BJ (cell line): ENCODE data around the gene PEG3. TPM values are rescaled to one million over a fixed set of nuclear protein-coding genes. Genes with fewer than 3 reads are reported as not detected.
"Not testable (repeated sequence)": the region's sequence is repeated elsewhere in the genome, so short reads cannot be mapped to it uniquely, and the experiment has no call there.

Experiments
- CTCF ChIA-PET: fragments of 350-600 bp; formaldehyde crosslinking; extraction: SDS; loops from one replicate; lab custom pipeline; 2021; ENCODE audit warnings: antibody characterized with exemption, inconsistent platforms; lab: Yijun Ruan, JAX
- POLR2A ChIA-PET: fragments of 300-600 bp; sonication (Branson Sonifier 250); formaldehyde crosslinking; extraction: SDS; loops from one replicate; lab custom pipeline; 2021; ENCODE audit warnings: antibody characterized with exemption; lab: Charles Lee
- DNase-seq: peaks from one replicate; pipeline ENCODE4 v3.0.0-alpha.2; 2011; ENCODE audit warnings: low read depth
- H3K27me3 ChIP-seq: 2 replicates; pipeline ENCODE4 v1.6.0; 2011; ENCODE audit warnings: low read length; ENCODE audit not compliant: control insufficient read depth, insufficient read depth
- H3K36me3 ChIP-seq: 2 replicates; pipeline ENCODE4 v1.5.1; 2011; ENCODE audit warnings: low read length; ENCODE audit not compliant: control insufficient read depth, insufficient read depth
- H3K4me3 ChIP-seq: 2 replicates; pipeline ENCODE4 v1.5.1; 2011; ENCODE audit warnings: low read depth, mild to moderate bottlenecking, control low read depth, low read length
- polyA plus RNA-seq: library from polyadenylated mRNA; depleted of rRNA; stranded (reverse); fragments of >200 nt; gene quantifications from 2 replicates; pipeline ENCODE4 v1.2.3, GENCODE V29; 2011
- TF ChIP-seq, protein P1 (sequence below): IDR thresholded peaks from 2 replicates; pipeline ENCODE4 v1.5.1; 2011; ENCODE audit warnings: low read depth, mild to moderate bottlenecking, control low read depth, inconsistent platforms, low read length, moderate library complexity; ENCODE audit not compliant: insufficient read depth

Gene PEG3
- polyA plus RNA-seq, 1 experiment: 0.04 TPM

DNA sequence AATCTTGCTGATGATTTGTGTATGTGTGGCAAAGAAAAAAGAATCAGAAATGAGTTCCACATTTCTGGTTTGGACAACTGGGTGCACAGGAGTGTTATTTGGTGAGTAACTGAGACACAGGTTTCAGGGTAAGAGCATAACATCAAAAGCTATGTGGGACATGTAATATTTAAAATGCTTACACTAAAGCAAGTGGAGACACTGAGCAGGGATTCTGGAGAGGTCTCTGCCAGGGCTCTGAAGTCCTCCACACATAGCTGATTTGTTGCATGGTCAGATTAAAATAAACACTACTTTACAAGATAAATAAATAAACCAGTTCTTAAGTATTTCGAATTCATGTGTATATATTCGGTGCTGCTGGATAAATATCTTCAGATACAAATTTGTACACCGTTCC, 16.3 kb upstream of the PEG3 start:
- H3K27me3 ChIP-seq: no peaks in the 10 kb centered on the region
- TF ChIP-seq, protein P1, sequence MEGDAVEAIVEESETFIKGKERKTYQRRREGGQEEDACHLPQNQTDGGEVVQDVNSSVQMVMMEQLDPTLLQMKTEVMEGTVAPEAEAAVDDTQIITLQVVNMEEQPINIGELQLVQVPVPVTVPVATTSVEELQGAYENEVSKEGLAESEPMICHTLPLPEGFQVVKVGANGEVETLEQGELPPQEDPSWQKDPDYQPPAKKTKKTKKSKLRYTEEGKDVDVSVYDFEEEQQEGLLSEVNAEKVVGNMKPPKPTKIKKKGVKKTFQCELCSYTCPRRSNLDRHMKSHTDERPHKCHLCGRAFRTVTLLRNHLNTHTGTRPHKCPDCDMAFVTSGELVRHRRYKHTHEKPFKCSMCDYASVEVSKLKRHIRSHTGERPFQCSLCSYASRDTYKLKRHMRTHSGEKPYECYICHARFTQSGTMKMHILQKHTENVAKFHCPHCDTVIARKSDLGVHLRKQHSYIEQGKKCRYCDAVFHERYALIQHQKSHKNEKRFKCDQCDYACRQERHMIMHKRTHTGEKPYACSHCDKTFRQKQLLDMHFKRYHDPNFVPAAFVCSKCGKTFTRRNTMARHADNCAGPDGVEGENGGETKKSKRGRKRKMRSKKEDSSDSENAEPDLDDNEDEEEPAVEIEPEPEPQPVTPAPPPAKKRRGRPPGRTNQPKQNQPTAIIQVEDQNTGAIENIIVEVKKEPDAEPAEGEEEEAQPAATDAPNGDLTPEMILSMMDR: no peak
- no peak for DNase-seq
- CTCF ChIA-PET: interaction anchor here (1.6 kb wide), 1 partner anchor 13 kb away, joined by 3 read pairs; no protein-coding TSS in a partner anchor
- H3K36me3 ChIP-seq: no peaks in the 10 kb centered on the region
- H3K4me3 ChIP-seq: no peak overlapping the region
- POLR2A ChIA-PET: no interaction called here

DNA sequence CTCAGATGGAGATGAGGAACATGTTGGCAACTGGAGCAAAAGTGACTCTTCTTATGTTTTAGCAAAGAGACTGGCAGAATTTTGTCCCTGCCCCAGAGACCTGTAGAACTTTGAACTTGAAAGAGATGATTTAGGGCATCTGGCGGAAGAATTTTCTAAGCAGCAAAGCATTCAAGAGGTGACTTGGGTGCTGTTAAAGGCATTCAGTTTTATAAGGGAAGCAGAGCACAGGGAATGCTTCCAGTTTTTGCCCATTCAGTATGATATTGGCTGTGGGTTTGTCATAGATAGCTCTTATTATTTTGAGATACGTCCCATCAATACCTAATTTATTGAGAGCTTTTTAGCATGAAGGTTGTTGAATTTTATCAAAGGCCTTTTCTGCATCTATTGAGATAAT, 11.8 kb upstream of the PEG3 start:
- H3K27me3 ChIP-seq, CTCF ChIA-PET, H3K4me3 ChIP-seq, DNase-seq, POLR2A ChIA-PET, H3K36me3 ChIP-seq: not testable (repeated sequence)

DNA sequence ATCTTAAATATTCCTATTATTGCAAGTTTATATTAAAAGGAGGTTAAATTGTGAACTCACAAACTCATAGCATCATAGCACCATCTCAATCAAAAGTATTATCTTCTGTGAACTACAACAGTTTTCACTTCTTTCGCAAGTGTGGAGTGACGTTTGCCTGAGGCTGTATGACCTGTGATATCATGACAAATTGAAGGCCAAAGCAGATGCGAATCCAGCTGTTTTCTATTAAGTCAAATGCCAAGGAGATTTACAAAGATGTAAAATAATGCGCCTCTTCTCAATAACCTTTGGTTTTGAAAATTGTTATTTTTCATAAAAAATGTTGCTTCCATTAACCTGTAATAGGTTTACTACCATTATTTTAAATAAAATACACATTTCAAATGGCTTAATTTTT, 7.6 kb upstream of the PEG3 start:
- Histone ChIP-seq H3K27me3 (no peaks in the 10 kb centered on the region), H3K36me3 (no peaks in the 10 kb centered on the region), H3K4me3 (no peak overlapping the region)
- ChIA-PET CTCF (no interaction called here), POLR2A (no interaction called here)
- DNase-seq: no peak
- TF ChIP-seq, protein P1: no peak

DNA sequence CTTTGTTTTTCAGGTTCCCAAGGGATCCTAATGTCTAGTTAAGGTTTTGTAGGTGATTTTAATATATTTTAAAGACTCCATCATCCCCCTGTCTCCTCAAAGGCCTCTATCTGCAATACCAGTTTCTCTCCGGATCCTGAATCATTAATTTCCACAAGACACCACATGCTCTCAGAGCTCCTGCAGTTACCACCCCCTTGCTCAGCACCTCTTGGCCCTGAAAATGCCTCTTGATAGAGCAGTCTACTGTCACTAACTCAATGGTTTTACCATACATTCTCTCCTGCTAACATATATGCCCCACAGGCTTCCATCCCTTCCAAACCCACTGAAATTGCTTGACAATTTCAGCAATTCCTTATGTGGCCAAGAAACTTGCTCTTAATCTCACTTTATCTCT, 1.9 kb upstream of the PEG3 start:
- CTCF ChIA-PET: no interaction called here
- TF ChIP-seq, protein P1: no peak
- no peaks in the 10 kb centered on the region for H3K27me3 ChIP-seq
- POLR2A ChIA-PET: no interaction called here
- H3K4me3 ChIP-seq: no peak overlapping the region
- no peaks in the 10 kb centered on the region for H3K36me3 ChIP-seq
- DNase-seq: no peak

DNA sequence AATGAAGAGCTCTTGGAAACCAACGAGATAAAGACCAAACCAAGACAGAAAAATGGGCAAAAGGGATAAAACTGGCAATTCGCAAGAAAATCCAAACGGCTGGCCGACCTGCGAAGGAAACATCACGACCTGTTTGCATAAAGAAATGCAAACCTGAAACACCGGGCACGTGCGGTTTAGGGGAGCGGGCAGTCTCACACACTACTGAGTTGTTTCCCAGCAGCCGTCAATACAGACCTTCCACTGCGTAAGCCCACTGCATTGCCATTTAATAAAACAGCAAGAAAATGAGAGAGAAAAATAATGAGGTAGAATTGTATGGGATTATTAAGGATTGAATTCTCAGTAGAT, 642 bp upstream of the PEG3 start:
- Histone ChIP-seq H3K4me3 (no peak overlapping the region), H3K27me3 (no peaks in the 10 kb centered on the region), H3K36me3 (no peaks in the 10 kb centered on the region)
- TF ChIP-seq, protein P1: no peak
- POLR2A ChIA-PET: no interaction called here
- CTCF ChIA-PET: no interaction called here
- DNase-seq: no peak

DNA sequence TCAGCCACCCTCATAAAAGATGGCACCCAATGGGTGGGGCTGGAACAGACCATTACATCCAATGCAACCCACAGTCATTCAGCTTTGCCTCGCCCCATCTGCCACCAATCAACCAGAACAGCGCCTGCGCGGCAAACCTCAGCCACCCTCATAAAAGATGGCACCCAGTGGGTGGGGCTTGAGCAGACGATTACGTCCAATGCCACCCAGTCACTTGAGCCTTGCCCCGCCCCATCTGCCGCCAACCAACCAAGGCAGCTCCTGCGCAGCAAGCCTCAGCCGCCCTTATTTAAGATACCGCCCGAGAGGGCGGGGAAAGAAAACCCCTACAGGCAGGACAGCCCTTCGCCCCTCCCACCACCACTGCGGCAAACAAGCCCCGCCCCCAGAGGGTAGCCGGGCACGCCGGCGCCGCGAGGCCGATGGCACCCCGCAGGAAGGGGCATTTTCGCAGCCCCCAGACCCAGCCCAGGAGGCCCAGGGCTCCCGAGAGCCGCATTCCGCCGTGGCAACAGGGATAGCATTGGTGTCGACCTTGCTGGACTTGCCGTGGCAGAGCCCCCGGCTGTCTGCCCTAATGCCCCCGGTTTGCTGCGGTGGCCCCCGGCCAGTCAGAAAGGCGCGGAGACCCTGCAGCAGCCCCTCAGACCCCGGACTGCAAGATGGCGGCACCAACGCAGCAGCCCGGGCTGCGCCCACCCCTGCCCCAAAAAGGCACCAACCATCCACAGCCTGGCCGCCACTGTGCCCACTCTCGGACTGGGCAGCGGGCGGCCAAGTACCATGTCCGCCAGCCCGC, 675 bp downstream of the PEG3 start:
- ChIA-PET CTCF (no interaction called here), POLR2A (no interaction called here)
- DNase-seq: peak; percentile 5

More for the DNA sequence above, 675 bp downstream of the PEG3 start:
- TF ChIP-seq, protein P1: no peak
- Histone ChIP-seq H3K27me3 (no peaks in the 10 kb centered on the region), H3K36me3 (no peaks in the 10 kb centered on the region), H3K4me3 (no peak overlapping the region)
